Muscle of leg (tissue), 11 donors: ENCODE data around the gene CBFA2T3. TPM values are rescaled to one million over a fixed set of nuclear protein-coding genes. Genes with fewer than 3 reads are reported as not detected.
"Not testable (repeated sequence)": the region's sequence is repeated elsewhere in the genome, so short reads cannot be mapped to it uniquely, and the experiment has no call there.

Experiments
- DNase-seq: peaks from one replicate; pipeline ENCODE4 v3.0.0; 2013
- H3K27ac ChIP-seq: one replicate; pipeline ENCODE4 v1.5.1; 2013; ENCODE audit warnings: mild to moderate bottlenecking, low read length, control low read depth
- H3K27me3 ChIP-seq: one replicate; pipeline ENCODE4 v1.6.1; 2013; ENCODE audit warnings: low read length; ENCODE audit not compliant: control insufficient read depth, insufficient read depth
- H3K36me3 ChIP-seq: one replicate; pipeline ENCODE4 v1.6.1; 2013; ENCODE audit warnings: low read length; ENCODE audit not compliant: control insufficient read depth, insufficient read depth
- H3K4me1 ChIP-seq: one replicate; pipeline ENCODE4 v1.6.1; 2013; ENCODE audit warnings: low read length; ENCODE audit not compliant: control insufficient read depth, insufficient read depth
- H3K4me3 ChIP-seq: one replicate; pipeline ENCODE4 v1.5.1; 2013; ENCODE audit warnings: low read length, control low read depth
- H3K9me3 ChIP-seq: replicated peaks from 2 replicates; pipeline ENCODE4 v1.6.1; 2013; ENCODE audit warnings: low read depth, low read length; ENCODE audit not compliant: control insufficient read depth
- WGBS: methylation state at CpG from one replicate; pipeline ENCODE4 v1.1.5; 2013; ENCODE audit warnings: missing lambda C conversion rate; ENCODE audit not compliant: insufficient coverage; 5-methylcytosine and 5-hydroxymethylcytosine counted together
- polyA plus RNA-seq, 8 donors: library from polyadenylated mRNA; unstranded; fragments of 120-200 nt; gene quantifications; one replicate each; pipeline versions ENCODE4 v1.2.1 to v1.2.3, GENCODE V29; 2013; ENCODE audit warnings: inconsistent platforms in 1 of 8, low replicate concordance in 1 of 8; ENCODE audit not compliant: insufficient read length in 8 of 8, insufficient read depth in 1 of 8
- total RNA-seq: library from RNA; stranded (reverse); fragments of 120-200 nt; gene quantifications from one replicate; pipeline ENCODE4 v1.2.4, GENCODE V29; 2013

The CBFA2T3 gene
- total and polyA plus RNA-seq, 9 donors: 3.8 to 23.0 (median 17.8) TPM

- 85% methylated on average over 57 of the region's 57 CpGs for WGBS
- Histone ChIP-seq H3K4me1 (peaks cover 77% of the 10 kb centered on the region), H3K27me3 (no peaks in the 10 kb centered on the region)
Observed at GRCh38 chr16:88896238-88897070, 80.6 kb downstream of the CBFA2T3 start.

GRCh38 chr16:88895335-88895734 is 81.7 kb downstream of the CBFA2T3 start:
- no peaks in the 10 kb centered on the region for H3K9me3 ChIP-seq
- H3K36me3 ChIP-seq: peaks cover 43% of the 10 kb centered on the region
- WGBS: 88% methylated on average over 21 of the region's 22 CpGs
- H3K27me3 ChIP-seq: no peaks in the 10 kb centered on the region
- H3K4me3 ChIP-seq: peak overlapping the region; percentile 28
- no peak overlapping the region for H3K27ac ChIP-seq
- peaks cover 68% of the 10 kb centered on the region for H3K4me1 ChIP-seq
- no peak for DNase-seq

More at GRCh38 chr16:88896238-88897070, 80.6 kb downstream of the CBFA2T3 start:
- H3K27ac ChIP-seq: peak overlapping the region; percentile 47
- no peaks in the 10 kb centered on the region for H3K9me3 ChIP-seq
- DNase-seq: peak; percentile 55
- H3K4me3 ChIP-seq: peak overlapping the region; percentile 28
- H3K36me3 ChIP-seq: peaks cover 43% of the 10 kb centered on the region

- no peak for DNase-seq
- H3K36me3 ChIP-seq: peaks cover 48% of the 10 kb centered on the region
- no peaks in the 10 kb centered on the region for H3K9me3 ChIP-seq
- peaks cover 66% of the 10 kb centered on the region for H3K4me1 ChIP-seq
- peak overlapping the region; percentile 28 for H3K4me3 ChIP-seq
- H3K27ac ChIP-seq: no peak overlapping the region
- 76% methylated on average over 15 of the region's 21 CpGs for WGBS
- H3K27me3 ChIP-seq: no peaks in the 10 kb centered on the region
Observed at GRCh38 chr16:88894681-88895300, 82.2 kb downstream of the CBFA2T3 start.

GRCh38 chr16:88894266-88894665 is 82.7 kb downstream of the CBFA2T3 start:
- peaks cover 66% of the 10 kb centered on the region for H3K4me1 ChIP-seq
- H3K4me3 ChIP-seq, H3K27me3 ChIP-seq, DNase-seq, H3K27ac ChIP-seq, H3K9me3 ChIP-seq: not testable (repeated sequence)
- H3K36me3 ChIP-seq: peaks cover 51% of the 10 kb centered on the region
- 82% methylated on average over 3 of the region's 6 CpGs for WGBS

GRCh38 chr16:88893127-88893968 is 83.7 kb downstream of the CBFA2T3 start:
- WGBS: 78% methylated on average over 18 of the region's 19 CpGs
- no peak overlapping the region for H3K27ac ChIP-seq

GRCh38 chr16:88892065-88892464 is 84.9 kb downstream of the CBFA2T3 start:
- no peak for DNase-seq
- WGBS: 84% methylated on average over 19 of the region's 20 CpGs
- Histone ChIP-seq H3K27me3 (no peaks in the 10 kb centered on the region), H3K9me3 (no peaks in the 10 kb centered on the region), H3K27ac (no peak overlapping the region), H3K4me3 (no peak overlapping the region), H3K4me1 (peaks cover 69% of the 10 kb centered on the region), H3K36me3 (peaks cover 39% of the 10 kb centered on the region)

More at GRCh38 chr16:88893127-88893968, 83.7 kb downstream of the CBFA2T3 start:
- Histone ChIP-seq H3K36me3 (peaks cover 48% of the 10 kb centered on the region), H3K9me3 (no peaks in the 10 kb centered on the region), H3K27me3 (no peaks in the 10 kb centered on the region), H3K4me1 (peaks cover 70% of the 10 kb centered on the region), H3K4me3 (no peak overlapping the region)
- peak; percentile 59 for DNase-seq

GRCh38 chr16:88891083-88891482 is 85.9 kb downstream of the CBFA2T3 start:
- Histone ChIP-seq H3K4me3 (no peak overlapping the region), H3K4me1 (peaks cover 71% of the 10 kb centered on the region), H3K9me3 (no peaks in the 10 kb centered on the region), H3K27ac (no peak overlapping the region), H3K27me3 (no peaks in the 10 kb centered on the region), H3K36me3 (peaks cover 33% of the 10 kb centered on the region)
- 61% methylated on average over 16 of the region's 16 CpGs for WGBS
- DNase-seq: no peak

GRCh38 chr16:88889702-88890352 is 87.2 kb downstream of the CBFA2T3 start:
- WGBS: 91% methylated on average over 36 of the region's 48 CpGs
- DNase-seq, H3K27me3 ChIP-seq, H3K27ac ChIP-seq, H3K9me3 ChIP-seq, H3K4me3 ChIP-seq: not testable (repeated sequence)
- H3K36me3 ChIP-seq: peaks cover 35% of the 10 kb centered on the region
- peaks cover 71% of the 10 kb centered on the region for H3K4me1 ChIP-seq

- Histone ChIP-seq H3K9me3 (no peaks in the 10 kb centered on the region), H3K36me3 (peaks cover 41% of the 10 kb centered on the region), H3K27ac (no peak overlapping the region), H3K27me3 (no peaks in the 10 kb centered on the region), H3K4me3 (no peak overlapping the region), H3K4me1 (peaks cover 75% of the 10 kb centered on the region)
- DNase-seq: peak; percentile 69
- 55% methylated on average over 23 of the region's 30 CpGs for WGBS
Observed at GRCh38 chr16:88888461-88889387, 88.3 kb downstream of the CBFA2T3 start.
